ENCODE results near the gene CABLES1. TPM values are rescaled to one million over a fixed set of nuclear protein-coding genes. Genes with fewer than 3 reads are reported as not detected.
A peak's percentile ranks its signal among the peaks of the same experiment; 100 is the strongest.
"Not testable (repeated sequence)": the region's sequence is repeated elsewhere in the genome, so short reads cannot be mapped to it uniquely, and the experiment has no call there.

The CABLES1 gene
- total RNA-seq, 2 experiments from 2014 or later = 1.2 to 1.4 TPM

DNA sequence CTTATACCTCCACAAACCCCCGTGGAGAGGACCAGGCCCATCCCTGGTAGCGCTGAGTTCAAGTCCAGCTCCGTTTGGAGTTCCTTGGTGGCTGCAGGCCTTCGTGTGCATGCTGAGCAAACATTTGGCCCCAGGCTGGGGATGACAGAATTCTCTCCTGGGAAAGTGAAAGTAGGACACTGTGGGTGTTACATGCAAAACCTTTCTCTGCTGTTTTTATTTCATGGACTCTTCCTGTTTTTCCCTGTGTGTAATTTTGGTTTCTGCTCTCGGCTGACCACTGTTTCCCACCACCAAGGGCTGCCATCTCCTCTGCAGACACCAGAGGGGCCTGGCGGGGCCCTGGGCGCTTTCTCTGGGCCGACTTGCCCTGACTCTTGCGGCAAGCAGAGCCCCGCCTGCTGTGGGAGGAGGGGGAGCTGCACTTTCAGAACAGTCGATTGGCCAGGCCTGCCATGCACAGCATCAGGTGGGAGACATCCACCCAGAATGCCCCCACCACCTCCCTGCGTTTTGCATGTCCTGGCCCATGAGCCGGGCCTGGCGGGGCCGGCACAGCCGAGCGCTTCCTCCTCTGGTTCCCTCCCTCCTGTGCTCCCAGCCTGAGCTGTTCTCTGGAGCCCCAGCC lies 102.4 kb downstream of the CABLES1 start:
- DNase-seq = peak; percentile 71
- H3K4me1 Mint-ChIP-seq = peaks cover 32% of the 10 kb centered on the region

DNA sequence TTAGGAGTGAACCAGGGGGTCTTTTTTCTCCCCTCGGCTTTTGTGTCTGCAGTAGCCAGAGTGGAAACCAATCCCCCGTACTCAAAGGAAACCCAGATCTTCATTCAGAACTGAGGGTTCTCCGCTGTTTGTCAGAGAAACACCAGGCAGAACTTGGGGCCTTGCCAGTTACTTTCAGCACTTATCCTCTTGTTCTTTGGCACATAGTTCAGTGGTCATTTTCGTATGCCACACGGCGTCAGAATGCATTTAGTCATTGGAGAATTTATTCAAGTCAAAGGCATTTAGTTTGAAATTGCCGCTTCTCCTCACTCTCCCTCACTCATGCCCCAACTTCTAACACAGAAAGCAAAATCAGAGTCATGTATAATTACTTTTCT lies 102.9 kb downstream of the CABLES1 start:
- peaks cover 30% of the 10 kb centered on the region for H3K4me1 Mint-ChIP-seq
- POLR2A ChIA-PET = interaction anchor here (2.0 to 2.4 kb wide), 2 partner anchors 10 to 21 kb away, joined by 8 read pairs; no protein-coding TSS in a partner anchor
- no peak for DNase-seq
- H3K27me3 Mint-ChIP-seq = no peaks in the 10 kb centered on the region
- H3K27ac Mint-ChIP-seq = peak overlapping the region; percentile 90
- no peak for ATAC-seq (ENCODE audit: low read depth)
- H3K9me3 Mint-ChIP-seq = no peaks in the 10 kb centered on the region
- H3K36me3 Mint-ChIP-seq = no peaks in the 10 kb centered on the region
- peak overlapping the region; percentile 83 for H3K4me3 Mint-ChIP-seq

More for the DNA sequence above, 102.4 kb downstream of the CABLES1 start:
- POLR2A ChIA-PET = interaction anchor here (0.6 to 2.4 kb wide), 4 partner anchors 9 to 121 kb away, joined by 3 to 8 read pairs (median 6); no protein-coding TSS in a partner anchor
- ATAC-seq (ENCODE audit: low read depth) = peak; percentile 88
- H3K9me3 Mint-ChIP-seq = no peaks in the 10 kb centered on the region
- H3K27me3 Mint-ChIP-seq = no peaks in the 10 kb centered on the region
- H3K36me3 Mint-ChIP-seq = peaks cover 2% of the 10 kb centered on the region
- H3K27ac Mint-ChIP-seq = peak overlapping the region; percentile 90
- H3K4me3 Mint-ChIP-seq = peak overlapping the region; percentile 83

- ATAC-seq (ENCODE audit: low read depth) (no peak), DNase-seq (no peak)
- H3K27me3 Mint-ChIP-seq = no peaks in the 10 kb centered on the region
- no peaks in the 10 kb centered on the region for H3K36me3 Mint-ChIP-seq
- no peaks in the 10 kb centered on the region for H3K9me3 Mint-ChIP-seq
- POLR2A ChIA-PET = interaction anchor here (2.0 to 2.4 kb wide), 2 partner anchors 10 to 20 kb away, joined by 8 read pairs; no protein-coding TSS in a partner anchor
- peaks cover 30% of the 10 kb centered on the region for H3K4me1 Mint-ChIP-seq
- H3K27ac Mint-ChIP-seq = peak overlapping the region; percentile 90
- H3K4me3 Mint-ChIP-seq = peak overlapping the region; percentile 83
These were observed 103.5 kb downstream of the CABLES1 start for GRCh38 chr18:23238651-23239349.

DNA sequence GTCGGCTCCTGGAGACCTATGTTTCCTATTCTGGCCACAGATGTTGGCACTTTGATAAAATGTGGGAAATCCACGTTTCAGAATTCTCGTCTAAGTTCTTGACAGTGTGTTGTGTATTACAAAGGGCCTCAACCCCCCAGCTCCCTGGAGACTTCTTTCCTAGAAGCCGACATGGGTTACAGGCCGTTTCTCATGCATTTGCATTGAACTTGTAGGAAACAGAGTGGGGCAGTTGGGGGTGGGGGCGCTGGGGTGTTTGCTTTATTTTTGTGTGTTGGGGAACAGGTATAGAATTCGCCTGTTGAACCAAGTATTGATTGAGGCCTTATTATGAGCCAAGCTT lies 104.0 kb downstream of the CABLES1 start:
- POLR2A ChIA-PET = interaction anchor here (2.4 kb wide), 1 partner anchor 20 kb away, joined by 8 read pairs; no protein-coding TSS in a partner anchor
- Mint-ChIP-seq H3K27me3 (no peaks in the 10 kb centered on the region), H3K27ac (peak overlapping the region; percentile 36), H3K36me3 (no peaks in the 10 kb centered on the region), H3K9me3 (no peaks in the 10 kb centered on the region), H3K4me1 (peaks cover 28% of the 10 kb centered on the region), H3K4me3 (no peak overlapping the region)
- ATAC-seq (ENCODE audit: low read depth) (no peak), DNase-seq (no peak)

DNA sequence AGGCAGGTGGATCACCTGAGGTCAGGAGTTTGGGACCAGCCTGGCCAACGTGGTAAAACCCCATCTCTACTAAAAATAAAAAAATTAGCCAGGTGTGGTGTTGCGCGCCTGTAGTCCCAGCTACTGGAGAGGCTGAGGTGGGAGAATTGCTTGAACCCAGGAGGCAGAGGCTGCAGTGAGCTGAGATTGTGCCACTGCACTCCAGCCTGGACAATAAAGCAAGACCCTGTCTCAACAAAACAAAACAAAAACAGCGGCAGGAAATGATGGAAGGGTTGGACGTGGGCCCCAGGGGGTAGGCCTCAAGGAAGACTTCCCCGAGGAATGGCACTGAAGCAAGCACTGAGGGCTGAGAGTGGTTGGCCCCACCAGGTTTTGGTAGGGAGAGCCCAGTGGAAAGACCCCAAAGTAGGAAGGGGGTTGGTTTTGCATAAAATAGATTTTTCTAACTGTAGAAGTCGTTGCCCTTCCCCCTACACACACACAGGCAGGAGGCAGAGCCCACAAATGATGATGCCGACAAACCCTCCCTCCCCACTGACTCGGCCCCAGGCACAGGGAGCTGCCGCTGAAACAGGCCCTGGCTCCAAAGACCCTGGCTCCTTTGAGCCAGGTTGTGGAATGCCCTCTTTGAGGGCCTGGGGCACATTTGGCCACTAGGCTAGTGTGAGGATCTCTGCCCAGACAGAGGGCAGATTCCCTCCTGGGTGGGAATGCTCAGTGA lies 104.8 kb downstream of the CABLES1 start:
- peaks cover 25% of the 10 kb centered on the region for H3K4me1 Mint-ChIP-seq
- H3K27me3 Mint-ChIP-seq = no peaks in the 10 kb centered on the region
- no peak overlapping the region for H3K4me3 Mint-ChIP-seq
- POLR2A ChIA-PET = no interaction called here
- no peaks in the 10 kb centered on the region for H3K36me3 Mint-ChIP-seq
- ATAC-seq (ENCODE audit: low read depth) (no peak), DNase-seq (no peak)
- H3K9me3 Mint-ChIP-seq = no peaks in the 10 kb centered on the region
- no peak overlapping the region for H3K27ac Mint-ChIP-seq

DNA sequence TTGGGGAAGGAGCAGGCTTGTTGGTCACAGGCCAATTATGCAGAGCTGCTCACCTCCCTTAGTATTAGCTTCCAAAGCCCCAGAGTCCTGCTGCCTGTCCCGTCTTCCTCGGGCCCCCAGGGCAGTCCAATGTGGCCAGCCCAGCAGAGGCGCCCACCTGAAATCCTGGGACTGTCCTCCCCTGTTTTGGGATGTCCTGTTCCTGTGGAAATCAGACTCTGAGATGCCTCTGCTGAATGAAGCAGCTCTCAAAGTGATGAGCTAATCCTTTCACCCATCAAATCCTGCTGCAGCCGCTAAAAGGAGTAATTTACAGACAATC lies 105.3 kb downstream of the CABLES1 start:
- POLR2A ChIA-PET = no interaction called here
- ATAC-seq (ENCODE audit: low read depth) = no peak
- Mint-ChIP-seq H3K4me3 (no peak overlapping the region), H3K9me3 (no peaks in the 10 kb centered on the region), H3K27ac (no peak overlapping the region), H3K4me1 (peaks cover 24% of the 10 kb centered on the region), H3K27me3 (no peaks in the 10 kb centered on the region), H3K36me3 (no peaks in the 10 kb centered on the region)
- DNase-seq = no peak

GRCh38 chr18:23241833-23242496 lies 106.7 kb downstream of the CABLES1 start:
- POLR2A ChIA-PET; H3K4me3 Mint-ChIP-seq; H3K27me3 Mint-ChIP-seq; H3K9me3 Mint-ChIP-seq; DNase-seq; H3K27ac Mint-ChIP-seq; ATAC-seq (ENCODE audit: low read depth); H3K36me3 Mint-ChIP-seq: not testable (repeated sequence)
- H3K4me1 Mint-ChIP-seq = peaks cover 24% of the 10 kb centered on the region

DNA sequence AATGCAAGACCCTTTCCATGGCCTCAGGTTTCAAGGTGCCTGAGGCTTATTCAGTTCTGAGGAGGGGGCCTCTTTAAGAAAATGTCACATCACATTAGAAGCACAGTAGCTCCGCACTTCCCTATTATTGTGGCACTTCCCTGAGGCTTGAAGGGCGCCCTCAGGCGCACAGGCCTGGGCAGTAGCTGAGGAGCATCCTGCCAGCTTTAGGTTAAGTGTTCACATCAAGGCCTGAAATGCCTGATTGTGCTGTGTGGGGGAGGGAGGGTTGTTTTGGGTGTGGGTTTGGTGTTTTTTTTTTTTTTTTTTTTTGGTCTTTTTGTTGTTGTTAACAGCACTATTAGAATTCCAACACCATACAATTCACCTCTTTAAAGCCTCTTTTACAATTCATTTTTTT lies 107.9 kb downstream of the CABLES1 start:
- POLR2A ChIA-PET = no interaction called here

GRCh38 chr18:23243816-23244215 lies 108.5 kb downstream of the CABLES1 start:
- Mint-ChIP-seq H3K27ac (no peak overlapping the region), H3K36me3 (no peaks in the 10 kb centered on the region), H3K27me3 (no peaks in the 10 kb centered on the region), H3K4me3 (no peak overlapping the region), H3K9me3 (no peaks in the 10 kb centered on the region), H3K4me1 (peaks cover 14% of the 10 kb centered on the region)
- ATAC-seq (ENCODE audit: low read depth) (no peak), DNase-seq (no peak)
- POLR2A ChIA-PET = interaction anchor here (1.1 kb wide), 1 partner anchor 15 kb away, joined by 3 read pairs; no protein-coding TSS in a partner anchor

More for the DNA sequence above, 107.9 kb downstream of the CABLES1 start:
- no peak overlapping the region for H3K27ac Mint-ChIP-seq
- no peak for DNase-seq
- H3K4me1 Mint-ChIP-seq = peaks cover 20% of the 10 kb centered on the region
- H3K9me3 Mint-ChIP-seq = no peaks in the 10 kb centered on the region
- ATAC-seq (ENCODE audit: low read depth) = no peak
- H3K4me3 Mint-ChIP-seq = no peak overlapping the region
- no peaks in the 10 kb centered on the region for H3K27me3 Mint-ChIP-seq
- H3K36me3 Mint-ChIP-seq = no peaks in the 10 kb centered on the region

- Mint-ChIP-seq H3K4me3 (no peak overlapping the region), H3K27ac (no peak overlapping the region), H3K4me1 (peaks cover 9% of the 10 kb centered on the region), H3K36me3 (no peaks in the 10 kb centered on the region), H3K27me3 (no peaks in the 10 kb centered on the region), H3K9me3 (no peaks in the 10 kb centered on the region)
- ATAC-seq (ENCODE audit: low read depth) (no peak), DNase-seq (no peak)
- POLR2A ChIA-PET = interaction anchor here (1.1 kb wide), 1 partner anchor 15 kb away, joined by 3 read pairs; no protein-coding TSS in a partner anchor
These were observed 109.1 kb downstream of the CABLES1 start for GRCh38 chr18:23244401-23244800.

- Mint-ChIP-seq H3K27ac (no peak overlapping the region), H3K4me3 (no peak overlapping the region), H3K9me3 (no peaks in the 10 kb centered on the region), H3K36me3 (no peaks in the 10 kb centered on the region), H3K27me3 (no peaks in the 10 kb centered on the region), H3K4me1 (peaks cover 7% of the 10 kb centered on the region)
- POLR2A ChIA-PET = interaction anchor here (0.7 kb wide), 1 partner anchor 37 kb away, joined by 3 read pairs; no protein-coding TSS in a partner anchor
- DNase-seq (no peak), ATAC-seq (ENCODE audit: low read depth) (no peak)
These were observed 110.2 kb downstream of the CABLES1 start for GRCh38 chr18:23245461-23245860.

- Mint-ChIP-seq H3K27me3 (no peaks in the 10 kb centered on the region), H3K36me3 (no peaks in the 10 kb centered on the region), H3K4me3 (no peak overlapping the region), H3K9me3 (peaks cover 2% of the 10 kb centered on the region), H3K27ac (peak overlapping the region; percentile 45), H3K4me1 (peaks cover 5% of the 10 kb centered on the region)
- POLR2A ChIA-PET = no interaction called here
- ATAC-seq (ENCODE audit: low read depth) (no peak), DNase-seq (no peak)
These were observed 112.0 kb downstream of the CABLES1 start for GRCh38 chr18:23247331-23247730.

- no peak for ATAC-seq (ENCODE audit: low read depth)
- H3K9me3 Mint-ChIP-seq = peaks cover 2% of the 10 kb centered on the region
These were observed 112.6 kb downstream of the CABLES1 start for GRCh38 chr18:23247896-23248295.

More at GRCh38 chr18:23247896-23248295, 112.6 kb downstream of the CABLES1 start:
- Mint-ChIP-seq H3K27ac (no peak overlapping the region), H3K4me3 (no peak overlapping the region), H3K4me1 (peaks cover 4% of the 10 kb centered on the region), H3K36me3 (no peaks in the 10 kb centered on the region), H3K27me3 (no peaks in the 10 kb centered on the region)
- no peak for DNase-seq
- POLR2A ChIA-PET = no interaction called here

All from activated naive CD8-positive, alpha-beta T cell treated with anti-CD3 and anti-CD28 coated beads, Interleukin-2, amount 10 ng/mL, durations not matched to agents 7 days and 5 days (primary cell).